CD14-positive monocyte (primary cell): ENCODE measurements around the gene TOP2A. TPM values are rescaled to one million over a fixed set of nuclear protein-coding genes. Genes with fewer than 3 reads are reported as not detected.

ENCODE experiments used
- DNase-seq, 3 donors: peaks; one replicate each; pipeline ENCODE4 v3.0.0-alpha.2; 2011 to 2022
- H2AFZ ChIP-seq: 2 replicates; pipeline ENCODE4 v1.6.0; 2012; ENCODE audit warnings: mild to moderate bottlenecking, low read depth, low read length, inconsistent platforms; ENCODE audit not compliant: insufficient read depth, poor library complexity, severe bottlenecking
- H3K27ac ChIP-seq, 2 donors: 1 replicate in 1 of 2; 2 replicates in 1 of 2; pipeline ENCODE4 v1.5.1; 2012 to 2013; ENCODE audit warnings: low read length in 2 of 2, control low read depth in 1 of 2, inconsistent platforms in 1 of 2, low read depth in 1 of 2, mild to moderate bottlenecking in 1 of 2
- H3K27me3 ChIP-seq, 2 donors: one replicate each; pipeline versions ENCODE4 v1.6.0 to v1.6.1; 2011 to 2013; ENCODE audit warnings: low read length in 2 of 2; ENCODE audit not compliant: control insufficient read depth in 2 of 2, insufficient read depth in 2 of 2
- H3K36me3 ChIP-seq, 2 donors: replicated peaks in 1 of 2; 1 replicate in 1 of 2; 2 replicates in 1 of 2; pipeline versions ENCODE4 v1.5.1 to v1.6.1; 2012 to 2013; ENCODE audit warnings: low read length in 2 of 2, control low read depth in 1 of 2, inconsistent platforms in 1 of 2, mild to moderate bottlenecking in 1 of 2; ENCODE audit not compliant: insufficient read depth in 2 of 2, control insufficient read depth in 1 of 2
- H3K4me1 ChIP-seq, 2 donors: 1 replicate in 1 of 2; 2 replicates in 1 of 2; pipeline versions ENCODE4 v1.5.1 to v1.6.1; 2012 to 2013; ENCODE audit warnings: low read length in 2 of 2, control low read depth in 1 of 2, inconsistent platforms in 1 of 2, mild to moderate bottlenecking in 1 of 2, moderate library complexity in 1 of 2; ENCODE audit not compliant: insufficient read depth in 2 of 2, control insufficient read depth in 1 of 2
- H3K4me2 ChIP-seq: replicated peaks from 2 replicates; pipeline ENCODE3; 2012; ENCODE audit warnings: low read length, moderate library complexity, mild to moderate bottlenecking; ENCODE audit not compliant: poor library complexity, severe bottlenecking; ENCODE audit errors: extremely low read depth
- H3K4me3 ChIP-seq, 3 experiments: fragments of 200-600 bp in 1 of 3; sonication (generic) in 1 of 3; replicated peaks in 1 of 3; 1 replicate in 2 of 3; 2 replicates in 1 of 3; pipeline ENCODE4 v1.5.1; 2011 to 2013; ENCODE audit warnings: low read length in 3 of 3, mild to moderate bottlenecking in 3 of 3, control low read depth in 2 of 3, low read depth in 2 of 3, inconsistent platforms in 1 of 3, moderate library complexity in 1 of 3
- H3K79me2 ChIP-seq: 2 replicates; pipeline ENCODE4 v1.6.0; 2012; ENCODE audit warnings: mild to moderate bottlenecking, control low read depth, inconsistent platforms, low read length, moderate library complexity; ENCODE audit not compliant: insufficient read depth
- H3K9ac ChIP-seq: 2 replicates; pipeline ENCODE4 v1.6.0; 2017; ENCODE audit warnings: low read length, mild to moderate bottlenecking; ENCODE audit not compliant: insufficient read depth, poor library complexity, severe bottlenecking
- H3K9me3 ChIP-seq, 2 donors: replicated peaks in 1 of 2; 1 replicate in 1 of 2; 2 replicates in 1 of 2; pipeline versions ENCODE4 v1.5.1 to v1.6.1; 2012 to 2013; ENCODE audit warnings: low read length in 2 of 2, control low read depth in 1 of 2; ENCODE audit not compliant: control insufficient read depth in 1 of 2, insufficient read depth in 1 of 2
- H4K20me1 ChIP-seq: 2 replicates; pipeline ENCODE4 v1.6.0; 2012; ENCODE audit warnings: mild to moderate bottlenecking, low read length, control low read depth, moderate library complexity; ENCODE audit not compliant: insufficient read depth
- H3K27ac Mint-ChIP-seq, 7 donors: one replicate each; pipeline ENCODE4 v1.8.0; 2020; ENCODE audit warnings: mild to moderate bottlenecking in 7 of 7, mixed read lengths in 7 of 7, moderate library complexity in 6 of 7, inconsistent platforms in 2 of 7
- H3K27me3 Mint-ChIP-seq, 3 donors: one replicate each; pipeline ENCODE4 v1.8.0; 2021 to 2022; ENCODE audit warnings: low read depth in 3 of 3, mild to moderate bottlenecking in 3 of 3, mixed read lengths in 3 of 3, moderate library complexity in 3 of 3, inconsistent platforms in 1 of 3
- H3K36me3 Mint-ChIP-seq, 2 donors: one replicate each; pipeline ENCODE4 v1.8.0; 2020; ENCODE audit warnings: mixed read lengths in 2 of 2, inconsistent platforms in 1 of 2, mild to moderate bottlenecking in 1 of 2
- H3K4me1 Mint-ChIP-seq: one replicate; pipeline ENCODE4 v1.8.0; 2020; ENCODE audit warnings: mild to moderate bottlenecking, mixed read lengths
- H3K4me3 Mint-ChIP-seq, 2 donors: one replicate each; pipeline ENCODE4 v1.8.0; 2020; ENCODE audit warnings: mild to moderate bottlenecking in 2 of 2, mixed read lengths in 2 of 2, moderate library complexity in 1 of 2
- H3K9me3 Mint-ChIP-seq, 7 donors: one replicate each; pipeline ENCODE4 v1.8.0; 2020 to 2022; ENCODE audit warnings: mixed read lengths in 7 of 7, mild to moderate bottlenecking in 6 of 7, moderate library complexity in 6 of 7, inconsistent platforms in 2 of 7
- WGBS: methylation state at CpG from one replicate; pipeline ENCODE4 v1.1.5; 2013; ENCODE audit warnings: missing lambda C conversion rate; ENCODE audit not compliant: insufficient coverage; 5-methylcytosine and 5-hydroxymethylcytosine counted together
- intact Hi-C, 2 donors: fragments of 100-400 bp; cut with micrococcal nuclease; formaldehyde crosslinking; loops; one replicate each; pipeline versions ENCODE4 v1.15.0 to v1.15.1; 2023
- polyA plus RNA-seq, 3 donors: library from polyadenylated mRNA; depleted of rRNA in 1 of 3; unstranded in 2 of 3; stranded (reverse) in 1 of 3; fragments of 300-500 nt in 2 of 3; fragments of >200 nt in 1 of 3; fragmentation: Illumina TruSeq in 2 of 3; gene quantifications; 1 replicate in 2 of 3; 2 replicates in 1 of 3; pipeline ENCODE4 v1.2.3, GENCODE V29; 2012 to 2021
- TF ChIP-seq, protein P1 (sequence below): fragments of 200-600 bp; IDR thresholded peaks from one replicate; pipeline ENCODE4 v1.8.0; 2022; ENCODE audit warnings: antibody characterized with exemption, mild to moderate bottlenecking

The TOP2A gene
- polyA plus RNA-seq, 3 donors = 0.01 to 0.94 (median 0.28) TPM

GRCh38 chr17:40412880-40413279 is 4.8 kb downstream of the TOP2A start:
- H3K9me3 Mint-ChIP-seq = no peaks in the 10 kb centered on the region
- no peak overlapping the region for H3K4me2 ChIP-seq
- H3K9ac ChIP-seq = no peak overlapping the region
- H2AFZ ChIP-seq = no peak overlapping the region
- H3K27ac ChIP-seq = no peak overlapping the region
- H3K79me2 ChIP-seq = peaks cover 74% of the 10 kb centered on the region
- H3K27ac Mint-ChIP-seq = no peak overlapping the region
- DNase-seq = no peak
- H4K20me1 ChIP-seq = no peaks in the 10 kb centered on the region
- TF ChIP-seq, protein P1, sequence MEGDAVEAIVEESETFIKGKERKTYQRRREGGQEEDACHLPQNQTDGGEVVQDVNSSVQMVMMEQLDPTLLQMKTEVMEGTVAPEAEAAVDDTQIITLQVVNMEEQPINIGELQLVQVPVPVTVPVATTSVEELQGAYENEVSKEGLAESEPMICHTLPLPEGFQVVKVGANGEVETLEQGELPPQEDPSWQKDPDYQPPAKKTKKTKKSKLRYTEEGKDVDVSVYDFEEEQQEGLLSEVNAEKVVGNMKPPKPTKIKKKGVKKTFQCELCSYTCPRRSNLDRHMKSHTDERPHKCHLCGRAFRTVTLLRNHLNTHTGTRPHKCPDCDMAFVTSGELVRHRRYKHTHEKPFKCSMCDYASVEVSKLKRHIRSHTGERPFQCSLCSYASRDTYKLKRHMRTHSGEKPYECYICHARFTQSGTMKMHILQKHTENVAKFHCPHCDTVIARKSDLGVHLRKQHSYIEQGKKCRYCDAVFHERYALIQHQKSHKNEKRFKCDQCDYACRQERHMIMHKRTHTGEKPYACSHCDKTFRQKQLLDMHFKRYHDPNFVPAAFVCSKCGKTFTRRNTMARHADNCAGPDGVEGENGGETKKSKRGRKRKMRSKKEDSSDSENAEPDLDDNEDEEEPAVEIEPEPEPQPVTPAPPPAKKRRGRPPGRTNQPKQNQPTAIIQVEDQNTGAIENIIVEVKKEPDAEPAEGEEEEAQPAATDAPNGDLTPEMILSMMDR = no peak
- intact Hi-C loops = loop anchor here (5.0 to 10.0 kb wide), 2 partner anchors 111 to 208 kb away; no protein-coding TSS in a partner anchor
- no peaks in the 10 kb centered on the region for H3K27me3 ChIP-seq
- H3K4me1 ChIP-seq = peaks cover 17 to 26% of the 10 kb centered on the region in 2 donors
- H3K9me3 ChIP-seq = no peaks in the 10 kb centered on the region
- peaks cover 9 to 47% of the 10 kb centered on the region in 2 donors for H3K36me3 ChIP-seq
- no peaks in the 10 kb centered on the region for H3K27me3 Mint-ChIP-seq
- peaks cover 17% of the 10 kb centered on the region for H3K4me1 Mint-ChIP-seq
- no peak overlapping the region for H3K4me3 Mint-ChIP-seq
- no peak overlapping the region for H3K4me3 ChIP-seq
- H3K36me3 Mint-ChIP-seq = peaks cover 11 to 34% of the 10 kb centered on the region in 2 donors

- no peaks in the 10 kb centered on the region for H3K9me3 Mint-ChIP-seq
- Histone ChIP-seq H3K4me2 (no peak overlapping the region), H3K9ac (no peak overlapping the region), H3K9me3 (no peaks in the 10 kb centered on the region), H2AFZ (no peak overlapping the region), H3K4me3 (no peak overlapping the region), H3K27me3 (no peaks in the 10 kb centered on the region), H3K79me2 (peaks cover 70% of the 10 kb centered on the region), H4K20me1 (no peaks in the 10 kb centered on the region), H3K36me3 (peaks cover 13 to 58% of the 10 kb centered on the region in 2 donors), H3K4me1 (peaks cover 11 to 18% of the 10 kb centered on the region in 2 donors), H3K27ac (peak overlapping the region in 1 of 2 donors; percentile 20)
- 100% methylated on average over 1 of the region's 4 CpGs for WGBS
- no peaks in the 10 kb centered on the region for H3K27me3 Mint-ChIP-seq
- H3K36me3 Mint-ChIP-seq = peaks cover 16 to 43% of the 10 kb centered on the region in 2 donors
- no peak overlapping the region for H3K4me3 Mint-ChIP-seq
- TF ChIP-seq, protein P1 = no peak
- H3K4me1 Mint-ChIP-seq = peaks cover 12% of the 10 kb centered on the region
- intact Hi-C loops = loop anchor here (5.0 to 10.0 kb wide), 2 partner anchors 110 to 207 kb away; no protein-coding TSS in a partner anchor
- DNase-seq = no peak
- no peak overlapping the region for H3K27ac Mint-ChIP-seq
Measured at GRCh38 chr17:40411821-40412220, 5.9 kb downstream of the TOP2A start.
